ENCODE results near the gene BNC2. TPM values are rescaled to one million over a fixed set of nuclear protein-coding genes. Genes with fewer than 3 reads are reported as not detected.

BNC2 gene
- total RNA-seq, 2 experiments from 2014 or later = not detected

DNA sequence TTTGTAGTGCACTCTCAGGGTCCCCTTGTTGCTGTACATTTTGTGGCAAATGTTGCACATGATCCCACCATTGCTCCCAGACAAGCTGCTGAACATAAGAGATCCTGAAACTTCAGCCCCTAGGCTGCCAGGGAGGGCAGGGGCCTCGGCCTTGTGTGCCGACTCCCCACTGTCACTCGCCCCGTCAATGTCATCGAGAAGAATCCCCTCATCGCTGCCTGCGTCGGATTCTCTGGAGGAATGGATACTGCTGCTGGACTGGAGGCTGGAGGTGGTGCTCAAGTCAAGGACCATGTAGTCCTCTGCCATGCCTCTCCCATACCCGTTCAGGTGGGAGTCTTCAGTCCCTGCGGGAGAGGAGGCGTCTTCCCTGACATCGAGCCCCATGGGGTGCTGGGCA lies 451.3 kb downstream of the BNC2 start:
- ChIA-PET CTCF (no interaction called here), POLR2A (no interaction called here)
- intact Hi-C loops (cut with DNase I, micrococcal nuclease) = no loop called here
- DNase-seq = no peak
- Histone ChIP-seq H3K36me3 (ENCODE audit: insufficient read depth, low read length) (no peaks in the 10 kb centered on the region), H3K9me3 (ENCODE audit: control insufficient read depth in 1 of 2, insufficient read depth in 1 of 2, low read length in 2 of 2) (peaks cover 0 to 4% of the 10 kb centered on the region in 2 experiments), H3K4me1 (ENCODE audit: insufficient read depth, low read length) (no peaks in the 10 kb centered on the region), H3K4me3 (ENCODE audit: low read length) (no peak overlapping the region), H3K27me3 (ENCODE audit: control insufficient read depth in 1 of 2, insufficient read depth in 2 of 2, low read length in 2 of 2) (no peaks in the 10 kb centered on the region), H3K27ac (ENCODE audit: low read depth in 1 of 2, low read length in 2 of 2) (no peak overlapping the region)
- peaks cover 3% of the 10 kb centered on the region for H3K9me3 Mint-ChIP-seq
- H3K27me3 Mint-ChIP-seq = no peaks in the 10 kb centered on the region
- no peaks in the 10 kb centered on the region for H3K36me3 Mint-ChIP-seq (ENCODE audit: low read depth)
- no peak overlapping the region for H3K4me3 Mint-ChIP-seq
- no peaks in the 10 kb centered on the region for H3K4me1 Mint-ChIP-seq (ENCODE audit: low read depth)
- ATAC-seq (ENCODE audit: poor library complexity) = no peak
- H3K27ac Mint-ChIP-seq = no peak overlapping the region
- TF ChIP-seq, protein P1, sequence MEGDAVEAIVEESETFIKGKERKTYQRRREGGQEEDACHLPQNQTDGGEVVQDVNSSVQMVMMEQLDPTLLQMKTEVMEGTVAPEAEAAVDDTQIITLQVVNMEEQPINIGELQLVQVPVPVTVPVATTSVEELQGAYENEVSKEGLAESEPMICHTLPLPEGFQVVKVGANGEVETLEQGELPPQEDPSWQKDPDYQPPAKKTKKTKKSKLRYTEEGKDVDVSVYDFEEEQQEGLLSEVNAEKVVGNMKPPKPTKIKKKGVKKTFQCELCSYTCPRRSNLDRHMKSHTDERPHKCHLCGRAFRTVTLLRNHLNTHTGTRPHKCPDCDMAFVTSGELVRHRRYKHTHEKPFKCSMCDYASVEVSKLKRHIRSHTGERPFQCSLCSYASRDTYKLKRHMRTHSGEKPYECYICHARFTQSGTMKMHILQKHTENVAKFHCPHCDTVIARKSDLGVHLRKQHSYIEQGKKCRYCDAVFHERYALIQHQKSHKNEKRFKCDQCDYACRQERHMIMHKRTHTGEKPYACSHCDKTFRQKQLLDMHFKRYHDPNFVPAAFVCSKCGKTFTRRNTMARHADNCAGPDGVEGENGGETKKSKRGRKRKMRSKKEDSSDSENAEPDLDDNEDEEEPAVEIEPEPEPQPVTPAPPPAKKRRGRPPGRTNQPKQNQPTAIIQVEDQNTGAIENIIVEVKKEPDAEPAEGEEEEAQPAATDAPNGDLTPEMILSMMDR (IDR thresholded peaks at IDR 0.05) = no peak

DNA sequence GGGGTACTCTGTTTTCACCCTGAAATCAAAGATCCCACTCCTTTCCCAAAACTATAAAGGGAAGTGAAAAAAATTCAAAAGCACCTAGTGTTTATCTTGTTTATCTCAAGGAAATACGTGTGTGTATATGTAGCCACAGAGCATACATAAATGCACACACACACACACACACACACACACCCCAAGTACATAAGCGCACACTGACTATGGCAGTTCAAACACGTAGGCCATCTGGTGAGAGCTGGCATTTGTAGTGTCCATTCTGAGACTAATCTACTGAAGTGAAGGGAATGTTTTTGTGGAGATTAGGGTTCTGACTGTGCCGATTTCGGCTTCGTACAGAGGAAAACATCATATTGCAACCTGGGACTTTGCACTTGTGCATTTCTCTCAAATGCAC lies 451.7 kb downstream of the BNC2 start:
- TF ChIP-seq, protein P1 (IDR thresholded peaks at IDR 0.05) = no peak
- ChIA-PET CTCF (no interaction called here), POLR2A (no interaction called here)
- no peaks in the 10 kb centered on the region for H3K36me3 Mint-ChIP-seq (ENCODE audit: low read depth)
- Histone ChIP-seq H3K27ac (ENCODE audit: low read depth in 1 of 2, low read length in 2 of 2) (no peak overlapping the region), H3K27me3 (ENCODE audit: control insufficient read depth in 1 of 2, insufficient read depth in 2 of 2, low read length in 2 of 2) (no peaks in the 10 kb centered on the region), H3K4me3 (ENCODE audit: low read length) (no peak overlapping the region), H3K4me1 (ENCODE audit: insufficient read depth, low read length) (no peaks in the 10 kb centered on the region), H3K9me3 (ENCODE audit: control insufficient read depth in 1 of 2, insufficient read depth in 1 of 2, low read length in 2 of 2) (peaks cover 0 to 4% of the 10 kb centered on the region in 2 experiments), H3K36me3 (ENCODE audit: insufficient read depth, low read length) (no peaks in the 10 kb centered on the region)
- no peaks in the 10 kb centered on the region for H3K4me1 Mint-ChIP-seq (ENCODE audit: low read depth)
- no peak overlapping the region for H3K4me3 Mint-ChIP-seq
- H3K27ac Mint-ChIP-seq = no peak overlapping the region
- ATAC-seq (ENCODE audit: poor library complexity) (no peak), DNase-seq (no peak)
- intact Hi-C loops (cut with DNase I, micrococcal nuclease) = no loop called here
- no peaks in the 10 kb centered on the region for H3K27me3 Mint-ChIP-seq
- peaks cover 3% of the 10 kb centered on the region for H3K9me3 Mint-ChIP-seq

DNA sequence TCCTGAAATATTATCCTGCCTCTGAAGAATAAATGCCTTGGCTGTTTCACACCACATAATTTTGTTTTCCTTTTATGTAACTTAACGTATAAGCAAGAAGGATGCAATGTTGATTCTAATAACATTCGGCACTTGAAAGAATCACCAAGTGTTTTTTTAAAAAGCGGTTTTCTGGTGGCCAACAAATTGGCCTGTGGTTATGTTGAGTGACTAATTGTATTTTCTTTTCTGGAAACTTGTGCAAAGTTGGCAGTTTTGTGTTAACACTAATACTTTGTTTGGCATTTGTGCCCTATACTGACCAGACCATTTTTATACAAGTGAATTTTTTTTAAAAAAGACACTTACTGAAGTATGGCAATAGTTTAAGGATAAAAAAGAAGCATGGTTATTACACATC lies 452.7 kb downstream of the BNC2 start:
- Mint-ChIP-seq H3K27ac (no peak overlapping the region), H3K36me3 (ENCODE audit: low read depth) (no peaks in the 10 kb centered on the region), H3K4me1 (ENCODE audit: low read depth) (no peaks in the 10 kb centered on the region), H3K4me3 (no peak overlapping the region), H3K9me3 (peaks cover 3% of the 10 kb centered on the region), H3K27me3 (no peaks in the 10 kb centered on the region)
- H3K36me3 ChIP-seq (ENCODE audit: insufficient read depth, low read length) = no peaks in the 10 kb centered on the region
- H3K27me3 ChIP-seq (ENCODE audit: control insufficient read depth in 1 of 2, insufficient read depth in 2 of 2, low read length in 2 of 2) = no peaks in the 10 kb centered on the region
- DNase-seq (no peak), ATAC-seq (ENCODE audit: poor library complexity) (no peak)
- ChIA-PET CTCF (no interaction called here), POLR2A (no interaction called here)
- intact Hi-C loops (cut with DNase I, micrococcal nuclease) = no loop called here
- no peaks in the 10 kb centered on the region for H3K4me1 ChIP-seq (ENCODE audit: insufficient read depth, low read length)
- H3K27ac ChIP-seq (ENCODE audit: low read depth in 1 of 2, low read length in 2 of 2) = no peak overlapping the region
- no peak overlapping the region for H3K4me3 ChIP-seq (ENCODE audit: low read length)
- TF ChIP-seq, protein P1 (IDR thresholded peaks at IDR 0.05) = no peak
- peaks cover 0 to 4% of the 10 kb centered on the region in 2 experiments for H3K9me3 ChIP-seq (ENCODE audit: control insufficient read depth in 1 of 2, insufficient read depth in 1 of 2, low read length in 2 of 2)
